Stimulated activated CD8-positive, alpha-beta memory T cell treated with anti-CD3 and anti-CD28 coated beads, Interleukin-4, amount 100 ng/mL, for 1 hour (primary cell): ENCODE measurements around the gene KATNB1.

Source experiments
- DNase-seq, 2 donors: peaks; one replicate each; pipeline ENCODE4 v3.0.0-alpha.2; 2020; ENCODE audit warnings: low read depth in 2 of 2, low spot score in 1 of 2

Gene KATNB1

DNA sequence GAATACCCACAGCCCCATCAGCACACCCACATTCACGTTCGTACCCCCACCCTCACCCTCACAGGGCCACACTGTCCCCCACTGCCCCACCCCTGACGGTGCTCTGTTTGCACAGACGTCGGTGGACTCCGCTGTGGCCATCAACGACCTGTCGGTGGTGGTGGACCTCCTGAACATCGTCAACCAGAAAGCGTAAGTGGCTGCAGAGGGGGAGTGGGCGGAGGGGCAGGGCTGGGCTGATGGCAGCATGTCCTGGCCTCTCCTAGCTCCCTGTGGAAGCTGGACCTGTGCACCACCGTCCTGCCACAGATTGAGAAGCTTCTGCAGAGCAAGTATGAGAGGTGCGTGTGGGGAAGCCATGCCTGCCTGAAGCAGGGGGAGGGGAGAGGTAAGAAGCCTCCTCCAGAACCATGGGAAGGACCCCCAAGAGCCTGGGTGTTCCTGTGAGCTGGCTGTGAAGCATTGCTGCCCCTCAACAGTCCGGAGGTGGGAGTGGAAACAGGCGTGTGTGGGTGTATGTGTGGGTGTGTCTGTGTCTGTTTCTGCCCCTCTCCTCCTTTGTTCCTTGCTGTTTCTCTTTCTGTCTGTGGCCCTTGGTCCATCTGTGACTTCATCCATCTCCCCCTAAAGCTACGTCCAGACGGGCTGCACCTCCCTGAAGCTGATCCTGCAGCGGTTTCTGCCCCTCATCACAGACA lies 20.3 kb downstream of the KATNB1 start:
- DNase-seq, result no peak

GRCh38 chr16:57756424-57757325 lies 21.1 kb downstream of the KATNB1 start:
- no peak for DNase-seq

- peak; percentile 78 to 82 for DNase-seq
These were observed 21.8 kb downstream of the KATNB1 start for GRCh38 chr16:57757326-57757786.

- no peak for DNase-seq
These were observed 22.3 kb downstream of the KATNB1 start for GRCh38 chr16:57757883-57758282.

DNA sequence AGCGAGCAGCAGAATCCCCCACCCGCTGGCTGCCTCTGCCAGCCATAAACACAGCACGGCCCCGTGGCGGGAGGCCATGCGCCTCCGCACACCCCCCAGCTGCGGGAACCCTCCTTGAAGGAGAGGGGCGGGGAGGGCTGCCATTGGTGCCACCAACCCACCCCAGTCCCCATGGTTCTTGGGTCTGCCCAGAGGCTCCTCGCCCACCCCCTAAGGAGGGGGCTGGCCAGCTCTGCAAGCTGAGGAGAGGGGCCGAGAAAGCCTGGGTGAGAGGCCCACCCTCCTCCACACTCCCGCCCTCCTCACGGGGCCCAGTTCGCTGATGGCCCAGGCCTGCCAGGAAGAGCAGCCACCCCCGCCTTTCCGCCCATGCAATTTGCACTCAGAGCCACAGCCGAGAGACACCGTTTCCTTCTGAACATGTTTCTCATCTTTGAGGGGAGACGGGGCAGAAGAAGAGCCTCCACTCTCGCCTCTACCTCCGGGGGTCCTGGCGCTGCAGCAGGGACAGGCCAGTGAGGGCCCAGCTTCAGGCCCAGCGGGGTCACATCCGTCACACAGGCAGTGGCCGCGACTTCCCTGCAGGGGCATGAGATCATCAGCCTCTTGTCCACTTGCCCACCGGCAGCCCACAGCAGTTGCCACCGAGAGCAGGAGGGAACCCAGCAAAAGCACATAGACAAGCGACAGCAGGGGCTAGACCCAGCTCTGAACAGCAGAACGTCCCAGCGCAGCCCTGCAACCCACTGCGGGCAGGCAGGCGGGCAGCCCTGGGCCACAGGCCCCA lies 23.0 kb downstream of the KATNB1 start:
- DNase-seq, result no peak

- DNase-seq, result no peak
These were observed 23.6 kb downstream of the KATNB1 start for GRCh38 chr16:57759131-57759530.

DNA sequence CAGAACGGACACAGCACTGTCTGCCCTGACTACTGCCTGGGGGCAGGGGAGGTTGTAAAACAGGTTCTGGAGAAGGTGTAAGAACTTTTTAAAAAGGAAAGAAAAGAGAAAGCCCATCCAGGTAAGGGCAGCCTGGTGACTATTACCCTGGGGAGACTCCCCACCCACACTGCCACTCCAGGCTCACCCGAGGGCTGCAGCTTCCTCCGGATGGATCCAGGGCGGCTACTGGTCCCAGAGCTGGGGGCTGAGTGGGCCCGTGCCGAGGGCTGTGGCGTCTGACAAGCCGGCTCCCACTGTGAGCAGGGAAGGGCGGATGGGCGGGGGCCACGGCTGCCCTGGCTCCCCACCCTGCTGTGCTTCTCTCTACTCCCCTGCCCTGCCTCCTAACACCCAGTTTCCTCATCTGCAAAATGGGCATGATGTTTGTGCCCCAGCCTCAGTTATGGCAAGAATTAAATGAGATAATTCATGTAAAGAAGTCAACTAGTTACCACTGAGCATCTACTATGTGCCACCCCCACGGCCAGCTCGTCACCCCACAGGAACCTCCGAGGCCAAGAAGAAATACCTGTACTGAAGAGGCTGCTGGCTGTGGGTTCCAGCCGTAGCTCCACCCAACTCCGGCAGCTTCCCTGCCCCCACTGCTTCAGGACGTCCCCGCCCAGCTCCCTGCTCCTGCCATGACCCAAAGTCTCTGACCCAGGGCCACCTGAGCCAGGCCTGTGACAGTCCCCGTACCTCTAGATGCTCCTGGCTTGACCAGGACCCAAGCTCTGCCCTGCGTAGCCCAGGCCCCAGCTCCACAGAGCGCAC lies 24.2 kb downstream of the KATNB1 start:
- DNase-seq, result no peak

DNA sequence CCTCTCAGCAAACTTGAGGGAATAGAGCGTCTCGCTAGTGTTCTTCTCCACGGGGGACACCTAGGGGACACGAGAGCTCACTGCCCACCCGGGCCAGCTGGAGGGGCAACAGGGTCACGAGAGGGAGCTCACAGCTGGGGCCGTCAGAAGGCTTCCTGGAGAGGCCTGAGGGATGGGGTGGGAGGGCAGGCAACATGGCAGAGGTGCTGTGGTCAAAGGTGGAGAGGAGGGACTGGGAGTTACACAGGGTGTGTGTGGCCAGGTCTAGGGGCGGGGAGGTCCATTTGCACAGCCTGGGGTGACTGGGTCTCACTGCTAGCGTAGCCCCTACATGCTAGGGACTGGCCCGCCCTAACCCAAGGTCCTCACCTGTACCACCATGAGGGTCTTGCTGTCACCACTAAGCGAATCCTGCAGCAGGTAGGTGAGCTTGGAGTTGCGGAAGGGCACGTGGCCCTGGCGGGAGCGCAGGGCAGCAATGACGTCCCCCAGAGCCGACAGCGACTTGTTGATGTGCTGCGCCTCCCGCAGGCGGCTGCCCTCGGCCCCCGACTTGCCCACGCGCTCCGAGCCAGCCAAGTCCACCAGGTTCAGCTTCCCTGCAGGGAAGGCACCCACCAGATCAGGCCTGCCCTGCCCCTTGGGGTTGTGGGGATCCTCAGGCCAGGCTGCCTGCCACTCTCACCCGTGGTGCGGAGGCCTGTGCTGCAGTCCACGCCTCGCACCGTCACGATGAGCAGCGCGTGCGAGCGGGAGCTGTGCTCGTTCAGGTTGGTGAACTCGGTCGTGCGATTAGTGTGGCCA lies 25.0 kb downstream of the KATNB1 start:
- no peak for DNase-seq

DNA sequence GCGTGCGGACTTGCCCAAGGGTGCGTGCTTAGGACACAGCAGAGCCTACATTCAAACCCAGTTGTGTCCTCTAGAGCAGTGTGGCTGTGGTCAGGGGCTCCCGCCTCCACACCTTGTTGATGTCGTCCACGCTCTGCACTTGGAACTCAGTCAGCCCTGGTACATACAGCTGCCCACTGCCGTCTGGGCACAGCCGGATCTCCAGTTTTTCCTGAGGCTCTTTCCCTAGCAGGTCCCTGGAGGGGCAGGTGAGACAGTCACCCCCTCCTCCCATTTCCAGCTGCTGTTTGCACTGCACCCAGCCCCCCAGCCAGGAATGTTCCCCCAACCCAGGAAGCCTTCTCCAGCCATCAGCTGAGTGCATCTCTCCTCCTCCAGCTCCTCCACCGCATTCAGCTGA lies 25.7 kb downstream of the KATNB1 start:
- no peak for DNase-seq

DNA sequence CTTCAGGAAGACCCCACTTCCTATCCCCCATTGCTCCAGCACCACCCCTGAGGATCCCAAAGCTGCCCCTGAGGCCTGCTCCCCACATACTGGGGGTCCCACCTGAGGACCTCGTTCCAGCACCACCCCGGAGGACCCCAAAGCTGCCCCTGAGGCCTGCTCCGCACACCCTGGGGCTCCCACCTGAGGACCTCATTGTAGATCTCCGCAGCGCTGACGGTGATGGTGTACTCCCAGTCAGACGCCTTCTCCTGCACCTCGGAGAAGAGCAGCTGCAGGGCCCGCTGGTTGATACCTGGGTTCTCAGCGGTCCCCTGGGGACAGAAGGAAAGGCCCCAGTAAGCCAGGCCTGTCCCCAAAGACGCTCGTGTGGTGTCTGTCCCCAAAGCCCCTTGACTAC lies 26.4 kb downstream of the KATNB1 start:
- no peak for DNase-seq

GRCh38 chr16:57762365-57763040 lies 26.9 kb downstream of the KATNB1 start:
- no peak for DNase-seq

GRCh38 chr16:57763285-57764005 lies 27.9 kb downstream of the KATNB1 start:
- no peak for DNase-seq

- no peak for DNase-seq
These were observed 28.4 kb downstream of the KATNB1 start for GRCh38 chr16:57764006-57764340.

- no peak for DNase-seq
These were observed 29.0 kb downstream of the KATNB1 start for GRCh38 chr16:57764341-57765159.

GRCh38 chr16:57765160-57765728 lies 29.7 kb downstream of the KATNB1 start:
- no peak for DNase-seq

DNA sequence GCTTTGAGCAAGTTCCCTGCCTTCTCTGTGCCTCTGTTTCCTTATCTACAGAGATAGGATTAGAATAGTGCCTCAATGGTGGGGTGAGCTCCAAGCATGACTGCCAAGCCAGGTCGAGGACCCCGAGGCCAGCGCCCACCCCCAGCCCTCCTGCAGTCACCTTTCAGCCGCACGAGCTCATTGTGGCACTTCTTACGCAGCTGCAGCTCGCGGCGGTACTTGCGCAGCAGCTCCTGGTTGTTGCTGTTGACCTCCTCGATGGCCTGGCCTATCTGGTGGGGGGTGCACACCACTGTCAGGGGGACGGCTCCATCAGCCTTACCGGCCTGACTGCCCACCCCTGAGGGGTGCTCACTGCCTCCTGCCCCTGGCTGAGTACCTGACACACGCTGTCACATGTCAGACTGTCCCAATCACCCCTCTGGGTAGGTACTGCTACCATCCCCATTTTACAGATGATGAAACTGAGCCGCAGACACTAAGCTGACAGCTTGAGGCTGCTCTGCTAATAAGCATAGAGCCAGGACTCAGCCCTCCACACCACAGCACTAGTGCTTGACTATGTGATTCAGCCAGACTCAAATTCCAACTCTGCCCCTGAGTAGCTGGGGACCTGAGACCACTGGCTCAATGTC lies 31.3 kb downstream of the KATNB1 start:
- no peak for DNase-seq

- DNase-seq, result no peak
These were observed 34.1 kb downstream of the KATNB1 start for GRCh38 chr16:57769541-57770145.
